IPS-18a (cell line): ENCODE data around the gene PHLPP2.

Experiments used
- H3K27ac ChIP-seq: one replicate; pipeline ENCODE4 v1.5.1; 2013; ENCODE audit warnings: low read length
- H3K27me3 ChIP-seq: one replicate; pipeline ENCODE4 v1.6.1; 2013; ENCODE audit warnings: mild to moderate bottlenecking, low read length; ENCODE audit not compliant: control insufficient read depth, insufficient read depth
- H3K36me3 ChIP-seq: one replicate; pipeline ENCODE4 v1.6.1; 2013; ENCODE audit warnings: low read depth, low read length; ENCODE audit not compliant: control insufficient read depth
- H3K4me1 ChIP-seq: one replicate; pipeline ENCODE4 v1.6.1; 2013; ENCODE audit warnings: low read depth, low read length; ENCODE audit not compliant: control insufficient read depth
- H3K4me3 ChIP-seq: one replicate; pipeline ENCODE4 v1.5.1; 2013; ENCODE audit warnings: low read length
- H3K9ac ChIP-seq: one replicate; pipeline ENCODE4 v1.6.1; 2013; ENCODE audit warnings: mild to moderate bottlenecking, low read length, moderate library complexity
- H3K9me3 ChIP-seq: one replicate; pipeline ENCODE4 v1.6.1; 2013; ENCODE audit warnings: low read depth, low read length; ENCODE audit not compliant: control insufficient read depth

PHLPP2 gene

DNA sequence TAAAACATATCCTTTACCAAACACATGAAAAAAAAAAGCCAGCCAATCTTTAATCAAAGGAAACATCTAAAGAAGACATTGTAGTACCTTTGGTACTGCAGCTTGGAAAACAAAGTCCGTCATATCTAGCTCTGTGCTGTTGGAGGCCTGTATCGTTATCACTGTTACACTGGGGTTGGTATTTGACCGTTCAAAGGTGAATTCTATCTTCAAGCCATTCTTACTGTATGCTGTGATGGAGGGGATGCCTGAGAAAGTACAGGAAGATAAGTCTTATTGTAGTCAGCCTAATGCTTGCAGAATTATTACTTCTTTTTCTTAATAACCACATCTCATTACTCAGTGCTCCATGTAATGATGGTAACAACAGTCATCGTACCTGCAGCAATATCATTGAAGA lies 14.4 kb upstream of the PHLPP2 start:
- Histone ChIP-seq H3K4me3 (no peak overlapping the region), H3K27ac (no peak overlapping the region), H3K9me3 (no peaks in the 10 kb centered on the region), H3K27me3 (no peaks in the 10 kb centered on the region), H3K36me3 (peaks cover 58% of the 10 kb centered on the region), H3K9ac (no peak overlapping the region), H3K4me1 (no peaks in the 10 kb centered on the region)

DNA sequence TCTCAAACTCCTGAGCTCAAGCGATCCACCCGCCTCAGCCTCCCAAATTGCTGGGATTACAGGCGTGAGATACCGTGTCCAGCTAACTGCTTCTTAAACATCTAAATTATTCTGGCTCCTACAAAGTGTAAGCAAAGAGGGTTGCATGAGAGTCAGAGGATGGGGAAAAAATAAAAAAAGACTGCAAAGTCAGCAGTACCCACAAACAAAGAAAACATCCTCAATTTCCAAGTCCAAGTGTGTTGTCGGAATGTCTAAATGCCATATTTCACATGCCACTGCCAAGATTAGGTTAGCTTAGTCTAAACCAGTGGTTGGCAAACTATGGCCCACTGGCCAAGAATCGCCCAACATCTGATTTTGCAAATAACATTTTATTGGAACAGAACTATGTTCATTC lies 13.0 kb upstream of the PHLPP2 start:
- Histone ChIP-seq H3K9ac (no peak overlapping the region), H3K4me1 (no peaks in the 10 kb centered on the region), H3K4me3 (no peak overlapping the region), H3K27me3 (no peaks in the 10 kb centered on the region), H3K36me3 (peaks cover 63% of the 10 kb centered on the region), H3K27ac (no peak overlapping the region), H3K9me3 (no peaks in the 10 kb centered on the region)

DNA sequence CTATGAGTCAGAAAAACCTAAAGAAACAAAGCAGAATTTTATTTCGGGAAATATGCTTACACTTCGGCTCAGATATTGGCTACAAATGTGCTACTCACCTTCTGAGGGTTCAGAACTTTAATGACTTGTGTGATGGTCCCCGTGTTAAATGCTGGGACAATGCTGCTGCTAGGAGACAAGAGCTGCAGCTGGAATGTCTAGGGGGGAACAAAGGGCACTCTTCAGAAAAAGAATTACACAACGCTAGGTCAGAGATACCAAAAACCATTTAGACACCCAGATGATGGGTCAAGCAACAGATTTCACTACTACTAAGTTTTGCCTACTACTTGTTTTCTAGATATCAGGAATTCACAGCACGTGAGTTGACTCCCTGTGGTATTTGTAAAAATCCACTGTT lies 10.0 kb upstream of the PHLPP2 start:
- no peak overlapping the region for H3K27ac ChIP-seq
- H3K9ac ChIP-seq = no peak overlapping the region
- H3K27me3 ChIP-seq = no peaks in the 10 kb centered on the region
- H3K36me3 ChIP-seq = peaks cover 62% of the 10 kb centered on the region
- no peak overlapping the region for H3K4me3 ChIP-seq
- H3K9me3 ChIP-seq = no peaks in the 10 kb centered on the region
- peaks cover 3% of the 10 kb centered on the region for H3K4me1 ChIP-seq

DNA sequence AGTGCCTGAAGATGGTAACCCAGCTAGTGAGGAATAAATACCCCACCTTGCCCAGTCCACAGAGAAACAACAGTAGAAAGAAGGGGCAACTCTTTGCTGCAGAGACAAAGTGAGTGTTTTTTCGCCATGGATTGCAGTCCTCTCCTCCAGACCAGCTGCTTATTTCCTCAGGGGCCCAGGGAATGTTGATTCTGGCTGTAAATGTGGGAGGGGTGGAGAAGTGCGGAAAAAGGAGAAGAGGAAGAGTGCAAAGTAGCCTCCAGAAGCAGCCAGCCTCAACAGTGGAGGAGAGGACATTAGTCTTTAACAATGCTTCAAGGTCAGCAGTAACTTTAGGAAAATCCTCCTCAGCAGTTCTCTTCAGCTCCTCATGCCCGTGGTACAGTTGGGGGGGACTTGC lies 8.1 kb upstream of the PHLPP2 start:
- Histone ChIP-seq H3K9me3 (no peaks in the 10 kb centered on the region), H3K27ac (no peak overlapping the region), H3K9ac (no peak overlapping the region), H3K36me3 (peaks cover 47% of the 10 kb centered on the region), H3K4me3 (no peak overlapping the region), H3K27me3 (no peaks in the 10 kb centered on the region), H3K4me1 (peaks cover 5% of the 10 kb centered on the region)

DNA sequence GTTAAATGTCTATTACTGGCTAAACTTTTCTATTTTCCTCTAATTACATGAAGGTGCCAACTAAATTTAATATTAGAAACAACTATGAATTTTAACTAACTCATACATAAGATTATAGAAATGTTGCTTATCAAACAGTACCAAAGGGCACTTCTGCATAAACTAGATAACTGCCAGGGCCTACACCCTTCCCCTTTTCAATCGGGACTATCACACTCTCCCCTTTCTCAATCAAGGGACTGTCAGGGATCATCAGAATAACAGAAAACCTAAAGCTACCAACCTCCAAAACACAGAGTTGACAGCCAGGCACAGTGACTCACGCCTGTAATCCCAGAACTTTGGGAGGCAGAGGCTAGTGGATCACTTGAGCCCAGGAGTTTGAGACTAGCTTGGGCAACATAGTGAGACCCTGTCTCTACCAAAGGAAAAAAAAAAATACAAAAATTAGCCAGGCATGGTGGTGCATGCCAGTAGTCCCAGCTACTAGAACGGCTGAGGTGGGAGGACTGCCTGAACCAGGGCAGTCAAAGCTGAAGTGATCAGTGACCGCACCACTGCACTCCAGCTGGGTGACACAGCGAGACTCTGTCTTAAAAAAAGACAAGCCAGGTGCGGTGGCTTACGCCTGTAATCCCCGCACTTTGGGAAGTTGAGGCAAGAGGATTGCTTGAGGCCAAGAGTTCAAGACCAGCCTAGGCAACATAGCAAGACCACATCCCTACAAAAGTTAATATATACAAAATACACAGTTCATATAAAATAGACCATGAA lies 3.2 kb upstream of the PHLPP2 start:
- Histone ChIP-seq H3K36me3 (peaks cover 18% of the 10 kb centered on the region), H3K27ac (no peak overlapping the region), H3K9ac (no peak overlapping the region), H3K27me3 (peaks cover 18% of the 10 kb centered on the region), H3K4me3 (no peak overlapping the region), H3K4me1 (peaks cover 8% of the 10 kb centered on the region), H3K9me3 (no peaks in the 10 kb centered on the region)

DNA sequence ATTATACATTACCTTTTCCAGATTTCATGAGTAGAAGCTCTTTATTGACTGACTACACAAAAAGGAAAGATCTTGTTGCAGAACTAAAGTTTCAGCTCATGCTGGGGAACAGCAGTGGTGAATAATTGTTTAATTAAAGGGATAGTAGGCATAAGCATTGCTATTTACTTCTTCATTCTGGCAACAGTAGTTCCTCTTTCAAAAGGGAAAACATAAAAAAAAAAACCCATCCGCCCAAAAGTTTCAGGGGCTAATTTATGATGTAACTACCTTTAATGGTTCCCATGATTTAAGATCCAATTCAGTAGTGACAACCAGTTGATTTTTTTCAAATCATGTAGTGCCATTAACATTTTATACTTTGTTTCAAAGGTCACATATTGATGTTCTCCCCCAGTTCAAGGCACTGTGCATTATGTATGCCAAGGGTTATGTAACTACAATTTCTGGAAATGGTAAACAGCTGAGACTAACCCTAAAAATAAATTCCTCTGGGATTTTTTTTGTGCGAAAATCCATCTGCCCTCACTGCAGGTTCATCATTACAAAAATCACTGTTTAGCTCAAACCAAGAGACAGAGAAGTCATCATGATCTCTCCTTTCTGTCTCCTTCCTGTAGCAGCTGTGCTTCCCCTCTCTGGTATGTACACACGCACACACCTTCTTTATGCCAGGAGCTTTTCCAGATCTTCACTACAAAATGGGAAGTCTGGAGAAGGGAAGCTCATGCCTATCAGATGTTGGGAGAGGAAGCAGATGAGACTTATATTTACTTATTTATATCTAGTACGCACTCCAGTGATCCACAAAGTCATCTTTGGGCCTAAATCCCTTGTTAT lies 2.2 kb upstream of the PHLPP2 start:
- Histone ChIP-seq H3K4me1 (peaks cover 16% of the 10 kb centered on the region), H3K4me3 (no peak overlapping the region), H3K9me3 (no peaks in the 10 kb centered on the region), H3K27ac (no peak overlapping the region), H3K27me3 (peaks cover 18% of the 10 kb centered on the region), H3K36me3 (peaks cover 8% of the 10 kb centered on the region), H3K9ac (no peak overlapping the region)

DNA sequence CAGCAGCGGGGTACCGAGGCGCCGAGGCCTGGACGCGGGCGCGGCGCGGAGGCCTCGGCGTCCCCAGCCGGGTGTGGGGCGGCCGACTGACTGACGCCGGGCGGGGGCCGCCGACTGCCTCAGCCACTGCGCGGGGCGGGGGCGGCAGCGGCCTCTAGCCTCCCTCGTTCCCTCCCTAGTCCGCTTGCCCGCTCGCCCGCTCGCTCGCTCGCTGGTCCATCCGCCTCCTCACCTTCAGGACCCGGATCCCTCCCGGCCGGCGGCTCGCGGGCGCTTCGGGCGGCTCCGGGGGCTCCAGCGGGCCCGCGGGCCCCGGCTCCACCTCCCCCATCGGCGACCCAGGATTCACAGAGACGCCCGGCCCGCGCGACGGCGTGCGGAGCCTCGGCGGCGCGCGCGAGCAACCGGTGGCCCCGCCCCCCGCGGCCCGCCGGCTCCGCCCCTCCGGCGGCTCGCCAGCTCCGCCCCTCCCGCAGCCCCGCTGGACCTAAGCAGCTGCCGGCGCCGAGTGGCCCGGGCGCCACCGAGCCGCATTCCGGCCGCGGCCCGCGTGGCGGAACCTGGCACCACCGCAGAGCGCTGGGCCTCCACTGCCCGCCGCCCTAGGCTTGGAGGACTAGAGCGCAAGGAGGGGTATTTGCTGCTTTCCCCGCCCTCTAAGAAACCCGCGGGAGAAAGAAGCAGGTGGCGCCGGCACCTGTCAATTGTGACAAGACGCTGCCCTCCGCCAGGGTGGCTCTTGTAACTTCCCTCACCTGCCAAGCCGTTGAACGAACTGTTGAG lies 773 bp downstream of the PHLPP2 start:
- Histone ChIP-seq H3K9ac (peak overlapping the region; percentile 53), H3K27me3 (peaks cover 18% of the 10 kb centered on the region), H3K4me1 (peaks cover 11% of the 10 kb centered on the region), H3K36me3 (no peaks in the 10 kb centered on the region), H3K27ac (no peak overlapping the region), H3K4me3 (peak overlapping the region; percentile 94), H3K9me3 (no peaks in the 10 kb centered on the region)

DNA sequence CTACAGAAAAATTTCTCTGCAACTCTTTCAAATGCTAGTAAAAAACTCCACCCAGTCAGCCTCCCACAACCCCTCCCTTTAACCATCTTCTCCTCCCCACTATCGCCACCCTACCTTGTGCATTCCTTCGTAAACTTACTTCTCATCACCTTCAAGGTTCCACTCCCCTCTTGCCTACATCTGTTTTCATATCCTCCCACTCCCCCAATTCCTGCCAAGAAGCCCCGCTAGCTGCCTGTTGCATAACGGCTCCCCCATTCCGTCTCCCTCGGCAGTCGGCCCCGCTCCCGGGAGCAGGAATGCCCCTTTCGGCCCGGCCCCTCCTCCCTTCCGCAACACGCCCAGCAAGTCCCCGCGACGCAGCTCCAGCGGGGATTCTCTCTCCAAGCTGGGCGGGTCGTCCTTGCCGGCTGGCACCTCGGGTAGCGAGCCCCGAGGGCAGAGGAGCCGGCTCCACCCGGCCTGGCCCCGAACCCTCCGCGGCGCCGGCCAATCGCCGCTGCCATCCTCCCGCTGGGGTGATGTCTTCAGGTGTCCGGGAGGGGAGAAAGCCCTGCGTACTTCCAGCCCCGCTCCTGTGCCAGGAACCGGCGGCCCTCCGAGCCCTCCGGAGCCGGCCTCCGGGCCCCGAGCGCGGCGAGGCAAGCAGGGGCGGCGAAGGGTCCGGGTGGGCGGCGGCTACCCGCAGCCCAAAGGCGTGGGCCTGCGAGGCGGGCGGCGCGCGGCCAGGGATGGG lies 1.5 kb downstream of the PHLPP2 start:
- H3K36me3 ChIP-seq = no peaks in the 10 kb centered on the region
- no peaks in the 10 kb centered on the region for H3K9me3 ChIP-seq
- peak overlapping the region; percentile 53 for H3K9ac ChIP-seq
- peak overlapping the region; percentile 94 for H3K4me3 ChIP-seq
- H3K4me1 ChIP-seq = peaks cover 11% of the 10 kb centered on the region
- H3K27ac ChIP-seq = no peak overlapping the region
- H3K27me3 ChIP-seq = peaks cover 18% of the 10 kb centered on the region

DNA sequence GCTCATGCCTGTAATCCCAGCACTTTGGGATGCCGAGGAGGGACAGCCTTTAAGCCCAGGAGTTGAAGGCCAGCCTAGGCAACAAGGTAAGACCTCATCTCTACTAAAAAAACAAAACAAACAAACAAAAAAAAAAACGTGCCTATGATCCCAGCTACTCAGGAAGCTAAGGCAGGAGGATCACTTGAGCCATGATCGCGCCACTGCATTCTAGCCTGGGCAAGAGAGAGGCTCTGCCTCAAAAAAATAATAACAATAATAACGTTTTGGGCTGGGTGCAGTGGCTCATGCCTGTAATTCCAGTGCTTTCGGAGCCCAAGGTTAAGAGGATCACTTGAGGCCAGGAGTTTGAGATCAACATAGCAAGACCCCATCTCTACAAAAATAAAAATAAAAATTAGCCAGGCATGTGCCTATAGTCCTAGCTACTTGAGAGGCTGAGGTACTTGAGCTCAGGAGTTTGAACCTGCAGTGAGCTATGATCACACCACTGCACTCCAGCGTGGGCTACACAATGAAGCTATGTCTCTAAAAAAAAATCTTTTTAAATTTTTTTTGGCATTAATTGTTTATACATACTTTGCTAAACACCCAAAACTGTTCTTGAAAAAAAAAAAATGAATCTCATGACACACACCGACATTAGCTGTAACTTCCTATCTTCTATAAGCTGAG lies 3.3 kb downstream of the PHLPP2 start:
- Histone ChIP-seq H3K4me3 (no peak overlapping the region), H3K27ac (no peak overlapping the region), H3K4me1 (peaks cover 11% of the 10 kb centered on the region), H3K9ac (no peak overlapping the region), H3K9me3 (no peaks in the 10 kb centered on the region), H3K36me3 (no peaks in the 10 kb centered on the region), H3K27me3 (peaks cover 18% of the 10 kb centered on the region)

DNA sequence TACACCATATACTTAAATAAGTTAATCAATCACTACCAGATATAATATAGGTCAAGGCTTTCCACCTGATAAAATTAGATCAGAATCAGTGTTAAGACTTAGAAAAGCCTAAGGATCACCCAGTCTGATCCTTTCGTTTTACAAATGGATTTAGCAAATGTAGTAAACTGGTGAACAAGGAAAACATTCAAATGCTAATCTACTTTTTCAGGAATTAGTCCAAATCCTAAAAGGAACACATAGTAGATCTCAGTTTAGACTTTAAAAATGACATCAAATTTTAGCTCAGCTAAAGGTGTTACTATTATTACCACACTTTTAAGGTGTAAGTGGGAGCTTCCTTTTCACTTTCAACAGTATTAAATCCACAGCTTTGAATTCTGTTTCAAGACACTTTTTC lies 12.0 kb downstream of the PHLPP2 start:
- peak overlapping the region; percentile 2 for H3K4me3 ChIP-seq
- H3K4me1 ChIP-seq = peaks cover 37% of the 10 kb centered on the region
- peak overlapping the region; percentile 5 for H3K9ac ChIP-seq
- H3K27ac ChIP-seq = peak overlapping the region; percentile 18
- no peaks in the 10 kb centered on the region for H3K36me3 ChIP-seq
- H3K27me3 ChIP-seq = no peaks in the 10 kb centered on the region
- no peaks in the 10 kb centered on the region for H3K9me3 ChIP-seq
